ENCODE results near the gene SRPK2.
"Not testable (repeated sequence)": the region's sequence is repeated elsewhere in the genome, so short reads cannot be mapped to it uniquely, and the experiment has no call there.

SRPK2 gene

GRCh38 chr7:105222953-105223352 lies 165.8 kb downstream of the SRPK2 start:
- no peak for DNase-seq (ENCODE audit: low read depth)

GRCh38 chr7:105219771-105220160 lies 169.0 kb downstream of the SRPK2 start:
- no peak for DNase-seq (ENCODE audit: low read depth)

GRCh38 chr7:105218939-105219770 lies 169.6 kb downstream of the SRPK2 start:
- DNase-seq (ENCODE audit: low read depth), result no peak

- DNase-seq (ENCODE audit: low read depth), result no peak
Measured at GRCh38 chr7:105218215-105218614, 170.5 kb downstream of the SRPK2 start.

- no peak for DNase-seq (ENCODE audit: low read depth)
Measured at GRCh38 chr7:105216786-105217185, 171.9 kb downstream of the SRPK2 start.

GRCh38 chr7:105215821-105216220 lies 172.9 kb downstream of the SRPK2 start:
- no peak for DNase-seq (ENCODE audit: low read depth)

GRCh38 chr7:105215182-105215581 lies 173.5 kb downstream of the SRPK2 start:
- DNase-seq (ENCODE audit: low read depth), result no peak

- no peak for DNase-seq (ENCODE audit: low read depth)
Measured at GRCh38 chr7:105213611-105214010, 175.1 kb downstream of the SRPK2 start.

- DNase-seq (ENCODE audit: low read depth), result no peak
Measured at GRCh38 chr7:105212212-105212611, 176.5 kb downstream of the SRPK2 start.

- DNase-seq (ENCODE audit: low read depth), result no peak
Measured at GRCh38 chr7:105210721-105211205, 178.0 kb downstream of the SRPK2 start.

- no peak for DNase-seq (ENCODE audit: low read depth)
Measured at GRCh38 chr7:105209870-105210269, 178.9 kb downstream of the SRPK2 start.

GRCh38 chr7:105209433-105209832 lies 179.3 kb downstream of the SRPK2 start:
- DNase-seq (ENCODE audit: low read depth), result no peak

- no peak for DNase-seq (ENCODE audit: low read depth)
Measured at GRCh38 chr7:105206985-105207384, 181.7 kb downstream of the SRPK2 start.

- no peak for DNase-seq (ENCODE audit: low read depth)
Measured at GRCh38 chr7:105205592-105206237, 183.0 kb downstream of the SRPK2 start.

GRCh38 chr7:105204953-105205352 lies 183.8 kb downstream of the SRPK2 start:
- no peak for DNase-seq (ENCODE audit: low read depth)

GRCh38 chr7:105204520-105204919 lies 184.2 kb downstream of the SRPK2 start:
- no peak for DNase-seq (ENCODE audit: low read depth)

GRCh38 chr7:105202616-105203015 lies 186.1 kb downstream of the SRPK2 start:
- DNase-seq (ENCODE audit: low read depth), result no peak

- no peak for DNase-seq (ENCODE audit: low read depth)
Measured at GRCh38 chr7:105199386-105199785, 189.3 kb downstream of the SRPK2 start.

- DNase-seq (ENCODE audit: low read depth), result peak; percentile 30
Measured at GRCh38 chr7:105198223-105198622, 190.5 kb downstream of the SRPK2 start.

- DNase-seq (ENCODE audit: low read depth), result no peak
Measured at GRCh38 chr7:105196473-105196872, 192.2 kb downstream of the SRPK2 start.

- no peak for DNase-seq (ENCODE audit: low read depth)
Measured at GRCh38 chr7:105195891-105196290, 192.8 kb downstream of the SRPK2 start.

GRCh38 chr7:105194959-105195358 lies 193.8 kb downstream of the SRPK2 start:
- DNase-seq (ENCODE audit: low read depth), result not testable (repeated sequence)

GRCh38 chr7:105191331-105191730 lies 197.4 kb downstream of the SRPK2 start:
- no peak for DNase-seq (ENCODE audit: low read depth)

Measured in HS-5 (cell line).